PC-3 (cell line): Measurements from ENCODE around the gene AKAP13.

Source experiments
- CTCF ChIP-seq: fragments of 300-600 bp; sonication (generic); conservative IDR thresholded peaks from 2 replicates; pipeline ENCODE4 v1.5.1; 2017; ENCODE audit warnings: antibody characterized with exemption, low read depth, mild to moderate bottlenecking, low read length
- EZH2phosphoT487 ChIP-seq: fragments of 300-600 bp; sonication (generic); IDR thresholded peaks from 2 replicates; pipeline ENCODE4 v1.6.1; 2018; ENCODE audit warnings: mild to moderate bottlenecking, antibody characterized with exemption, low read length, borderline replicate concordance

- no peak for TF ChIP-seq CTCF
- TF ChIP-seq EZH2phosphoT487, result no peak
These were observed 401.7 kb downstream of the AKAP13 start for GRCh38 chr15:85782064-85782463.
